HG03558 (cell line): ENCODE data around the gene TMEM45B.
A peak's percentile ranks its signal among the peaks of the same experiment; 100 is the strongest.

ENCODE experiments used
- ATAC-seq: cut with Tn5 transposase; IDR thresholded peaks from one replicate; pipeline ENCODE4 v1.9.1; 2021; ENCODE audit warnings: moderate number of reproducible peaks; ENCODE audit not compliant: unreplicated experiment; ENCODE audit errors: extremely low read depth

Gene TMEM45B

GRCh38 chr11:129894278-129895125 lies 78.9 kb downstream of the TMEM45B start:
- ATAC-seq = peak; percentile 5

GRCh38 chr11:129895126-129896041 lies 79.7 kb downstream of the TMEM45B start, which contains the start of gene NFRKB:
Gene NFRKB, minus strand, starts transcription at chr11:129895578. Its CDS starts 2,729 bp downstream, at chr11:129892849.
- peak; percentile 85 for ATAC-seq

GRCh38 chr11:129896062-129896461 lies 80.4 kb downstream of the TMEM45B start:
- no peak for ATAC-seq

- no peak for ATAC-seq
These were observed 89.8 kb downstream of the TMEM45B start for GRCh38 chr11:129905402-129905801.
